ENCODE results near the gene CPSF6.

DNA sequence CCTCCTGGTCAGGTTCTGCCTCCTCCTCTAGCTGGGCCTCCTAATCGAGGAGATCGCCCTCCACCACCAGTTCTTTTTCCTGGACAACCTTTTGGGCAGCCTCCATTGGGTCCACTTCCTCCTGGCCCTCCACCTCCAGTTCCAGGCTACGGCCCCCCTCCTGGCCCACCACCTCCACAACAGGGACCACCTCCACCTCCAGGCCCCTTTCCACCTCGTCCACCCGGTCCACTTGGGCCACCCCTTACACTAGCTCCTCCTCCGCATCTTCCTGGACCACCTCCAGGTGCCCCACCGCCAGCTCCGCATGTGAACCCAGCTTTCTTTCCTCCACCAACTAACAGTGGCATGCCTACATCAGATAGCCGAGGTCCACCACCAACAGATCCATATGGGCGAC, 19.3 kb downstream of the CPSF6 start:
- TF ChIP-seq, protein P1, sequence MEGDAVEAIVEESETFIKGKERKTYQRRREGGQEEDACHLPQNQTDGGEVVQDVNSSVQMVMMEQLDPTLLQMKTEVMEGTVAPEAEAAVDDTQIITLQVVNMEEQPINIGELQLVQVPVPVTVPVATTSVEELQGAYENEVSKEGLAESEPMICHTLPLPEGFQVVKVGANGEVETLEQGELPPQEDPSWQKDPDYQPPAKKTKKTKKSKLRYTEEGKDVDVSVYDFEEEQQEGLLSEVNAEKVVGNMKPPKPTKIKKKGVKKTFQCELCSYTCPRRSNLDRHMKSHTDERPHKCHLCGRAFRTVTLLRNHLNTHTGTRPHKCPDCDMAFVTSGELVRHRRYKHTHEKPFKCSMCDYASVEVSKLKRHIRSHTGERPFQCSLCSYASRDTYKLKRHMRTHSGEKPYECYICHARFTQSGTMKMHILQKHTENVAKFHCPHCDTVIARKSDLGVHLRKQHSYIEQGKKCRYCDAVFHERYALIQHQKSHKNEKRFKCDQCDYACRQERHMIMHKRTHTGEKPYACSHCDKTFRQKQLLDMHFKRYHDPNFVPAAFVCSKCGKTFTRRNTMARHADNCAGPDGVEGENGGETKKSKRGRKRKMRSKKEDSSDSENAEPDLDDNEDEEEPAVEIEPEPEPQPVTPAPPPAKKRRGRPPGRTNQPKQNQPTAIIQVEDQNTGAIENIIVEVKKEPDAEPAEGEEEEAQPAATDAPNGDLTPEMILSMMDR (optimal IDR thresholded peaks at IDR 0.05 in 1 of 3, IDR thresholded peaks at IDR 0.05 in 1 of 3, conservative IDR thresholded peaks at IDR 0.05 in 1 of 3; ENCODE audit: extremely low read depth in 1 of 3, insufficient read depth in 2 of 3, low read length in 3 of 3), result no peak
- no peak for TF ChIP-seq EZH2 (IDR thresholded peaks at IDR 0.05; ENCODE audit: low read length)

Data from keratinocyte (primary cell).